ENCODE measurements around the gene CENPA. TPM values are rescaled to one million over a fixed set of nuclear protein-coding genes. Genes with fewer than 3 reads are reported as not detected.
A peak's percentile ranks its signal among the peaks of the same experiment; 100 is the strongest.

Gene CENPA
- total RNA-seq, 1 experiment from 2014 or later, result 55.0 TPM

DNA sequence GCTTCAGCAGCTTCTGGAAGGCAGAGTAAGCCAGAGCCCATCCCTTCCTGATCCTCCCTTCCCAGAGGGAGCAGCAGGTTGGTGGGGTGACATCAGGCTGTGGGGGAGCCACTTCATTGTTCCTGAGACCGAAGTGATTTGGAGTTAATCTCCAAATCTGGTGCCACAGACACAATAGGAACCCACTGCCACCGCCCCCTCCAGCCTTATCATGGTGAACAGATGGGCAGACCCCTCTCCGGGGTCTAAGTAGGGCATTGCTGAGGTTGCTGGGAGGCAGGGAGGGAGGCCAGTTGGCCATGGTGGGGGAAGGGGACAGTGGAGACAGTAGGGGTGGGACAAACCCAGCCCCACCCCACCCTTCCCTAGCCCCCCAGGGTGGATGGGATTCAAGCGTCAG, 47.4 kb upstream of the CENPA start:
- ATAC-seq (no peak), DNase-seq (ENCODE audit: low read depth, low spot score) (no peak)
- ChIA-PET CTCF (interaction anchor here (0.7 kb wide), 1 partner anchor 177 kb away, joined by 3 read pairs; no protein-coding TSS in a partner anchor), POLR2A (no interaction called here)
- intact Hi-C loops (cut with micrococcal nuclease; ENCODE audit: unreplicated experiment) (no loop called here), in situ Hi-C loops (cut with HindIII; ENCODE audit: low pct_unique_long_range_greater_than_20kb, low sequenced_read_pairs) (no loop called here)
- Histone ChIP-seq H3K27me3 (ENCODE audit: control insufficient read depth, insufficient read depth, low read length) (no peaks in the 10 kb centered on the region), H3K9me3 (ENCODE audit: control insufficient read depth, insufficient read depth, low read depth, low read length) (no peaks in the 10 kb centered on the region), H3K36me3 (ENCODE audit: control insufficient read depth, insufficient read depth, low read length) (no peaks in the 10 kb centered on the region), H3K4me3 (ENCODE audit: low read depth in 2 of 2, low read length in 2 of 2) (no peak overlapping the region), H3K4me1 (ENCODE audit: control insufficient read depth, insufficient read depth, low read length) (peaks cover 13% of the 10 kb centered on the region; the same call in 1 of the 2 replicates), H3K27ac (ENCODE audit: low read length) (peak overlapping the region; percentile 70; the same call in 1 of the 2 replicates)
- TF ChIP-seq, protein P1, sequence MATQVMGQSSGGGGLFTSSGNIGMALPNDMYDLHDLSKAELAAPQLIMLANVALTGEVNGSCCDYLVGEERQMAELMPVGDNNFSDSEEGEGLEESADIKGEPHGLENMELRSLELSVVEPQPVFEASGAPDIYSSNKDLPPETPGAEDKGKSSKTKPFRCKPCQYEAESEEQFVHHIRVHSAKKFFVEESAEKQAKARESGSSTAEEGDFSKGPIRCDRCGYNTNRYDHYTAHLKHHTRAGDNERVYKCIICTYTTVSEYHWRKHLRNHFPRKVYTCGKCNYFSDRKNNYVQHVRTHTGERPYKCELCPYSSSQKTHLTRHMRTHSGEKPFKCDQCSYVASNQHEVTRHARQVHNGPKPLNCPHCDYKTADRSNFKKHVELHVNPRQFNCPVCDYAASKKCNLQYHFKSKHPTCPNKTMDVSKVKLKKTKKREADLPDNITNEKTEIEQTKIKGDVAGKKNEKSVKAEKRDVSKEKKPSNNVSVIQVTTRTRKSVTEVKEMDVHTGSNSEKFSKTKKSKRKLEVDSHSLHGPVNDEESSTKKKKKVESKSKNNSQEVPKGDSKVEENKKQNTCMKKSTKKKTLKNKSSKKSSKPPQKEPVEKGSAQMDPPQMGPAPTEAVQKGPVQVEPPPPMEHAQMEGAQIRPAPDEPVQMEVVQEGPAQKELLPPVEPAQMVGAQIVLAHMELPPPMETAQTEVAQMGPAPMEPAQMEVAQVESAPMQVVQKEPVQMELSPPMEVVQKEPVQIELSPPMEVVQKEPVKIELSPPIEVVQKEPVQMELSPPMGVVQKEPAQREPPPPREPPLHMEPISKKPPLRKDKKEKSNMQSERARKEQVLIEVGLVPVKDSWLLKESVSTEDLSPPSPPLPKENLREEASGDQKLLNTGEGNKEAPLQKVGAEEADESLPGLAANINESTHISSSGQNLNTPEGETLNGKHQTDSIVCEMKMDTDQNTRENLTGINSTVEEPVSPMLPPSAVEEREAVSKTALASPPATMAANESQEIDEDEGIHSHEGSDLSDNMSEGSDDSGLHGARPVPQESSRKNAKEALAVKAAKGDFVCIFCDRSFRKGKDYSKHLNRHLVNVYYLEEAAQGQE (IDR thresholded peaks at IDR 0.05; ENCODE audit: insufficient read depth in 1 of 2, low read depth in 2 of 2, low read length in 1 of 2), result no peak
- TF ChIP-seq SIN3A (IDR thresholded peaks at IDR 0.05; ENCODE audit: borderline replicate concordance, insufficient read depth, low read depth, low read length) (no peak), TCF7L2 (IDR thresholded peaks at IDR 0.05; ENCODE audit: low read depth, low read length) (no peak), POLR2AphosphoS5 (IDR thresholded peaks at IDR 0.05; ENCODE audit: low read depth, low read length) (no peak)
- TF ChIP-seq, protein P2, sequence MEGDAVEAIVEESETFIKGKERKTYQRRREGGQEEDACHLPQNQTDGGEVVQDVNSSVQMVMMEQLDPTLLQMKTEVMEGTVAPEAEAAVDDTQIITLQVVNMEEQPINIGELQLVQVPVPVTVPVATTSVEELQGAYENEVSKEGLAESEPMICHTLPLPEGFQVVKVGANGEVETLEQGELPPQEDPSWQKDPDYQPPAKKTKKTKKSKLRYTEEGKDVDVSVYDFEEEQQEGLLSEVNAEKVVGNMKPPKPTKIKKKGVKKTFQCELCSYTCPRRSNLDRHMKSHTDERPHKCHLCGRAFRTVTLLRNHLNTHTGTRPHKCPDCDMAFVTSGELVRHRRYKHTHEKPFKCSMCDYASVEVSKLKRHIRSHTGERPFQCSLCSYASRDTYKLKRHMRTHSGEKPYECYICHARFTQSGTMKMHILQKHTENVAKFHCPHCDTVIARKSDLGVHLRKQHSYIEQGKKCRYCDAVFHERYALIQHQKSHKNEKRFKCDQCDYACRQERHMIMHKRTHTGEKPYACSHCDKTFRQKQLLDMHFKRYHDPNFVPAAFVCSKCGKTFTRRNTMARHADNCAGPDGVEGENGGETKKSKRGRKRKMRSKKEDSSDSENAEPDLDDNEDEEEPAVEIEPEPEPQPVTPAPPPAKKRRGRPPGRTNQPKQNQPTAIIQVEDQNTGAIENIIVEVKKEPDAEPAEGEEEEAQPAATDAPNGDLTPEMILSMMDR (IDR thresholded peaks at IDR 0.05), result no peak
- BruUV-seq (replicated peaks), result no TSS peak

DNA sequence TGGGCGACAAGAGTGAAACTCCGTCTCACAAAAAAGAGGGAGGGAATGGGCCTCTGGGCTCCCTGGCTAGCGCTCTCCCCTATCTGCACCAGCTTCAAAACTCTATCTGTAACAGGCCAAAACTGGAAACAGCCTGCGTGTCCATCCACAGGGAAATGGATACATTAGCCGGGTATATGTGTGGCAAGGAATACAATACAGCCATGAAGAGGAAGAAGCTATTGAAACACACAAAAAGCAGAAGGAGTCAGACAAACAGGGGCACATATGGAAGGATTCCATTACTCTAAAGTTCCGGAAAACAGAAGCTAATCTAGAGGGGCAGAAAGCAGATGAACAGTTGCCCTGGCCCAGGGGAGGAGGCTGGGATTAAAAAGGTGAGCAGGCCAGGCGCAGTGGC, 46.3 kb upstream of the CENPA start:
- no peak for DNase-seq (ENCODE audit: low read depth, low spot score)
- Histone ChIP-seq H3K4me1 (ENCODE audit: control insufficient read depth, insufficient read depth, low read length) (peaks cover 16% of the 10 kb centered on the region), H3K27ac (ENCODE audit: low read length) (no peak overlapping the region), H3K9me3 (ENCODE audit: control insufficient read depth, insufficient read depth, low read depth, low read length) (no peaks in the 10 kb centered on the region), H3K36me3 (ENCODE audit: control insufficient read depth, insufficient read depth, low read length) (no peaks in the 10 kb centered on the region), H3K4me3 (ENCODE audit: low read depth in 2 of 2, low read length in 2 of 2) (no peak overlapping the region), H3K27me3 (ENCODE audit: control insufficient read depth, insufficient read depth, low read length) (no peaks in the 10 kb centered on the region)
- in situ Hi-C loops (cut with HindIII; ENCODE audit: low pct_unique_long_range_greater_than_20kb, low sequenced_read_pairs), result no loop called here
- no TSS peak for BruUV-seq (replicated peaks)
- no peak for ATAC-seq
- intact Hi-C loops (cut with micrococcal nuclease; ENCODE audit: unreplicated experiment), result no loop called here
- TF ChIP-seq POLR2AphosphoS5 (IDR thresholded peaks at IDR 0.05; ENCODE audit: low read depth, low read length) (no peak), TCF7L2 (IDR thresholded peaks at IDR 0.05; ENCODE audit: low read depth, low read length) (no peak), SIN3A (IDR thresholded peaks at IDR 0.05; ENCODE audit: borderline replicate concordance, insufficient read depth, low read depth, low read length) (no peak)
- TF ChIP-seq, protein P1 (IDR thresholded peaks at IDR 0.05; ENCODE audit: insufficient read depth in 1 of 2, low read depth in 2 of 2, low read length in 1 of 2), result no peak
- CTCF ChIA-PET, result no interaction called here
- POLR2A ChIA-PET, result interaction anchor here (0.6 kb wide), 1 partner anchor 875 kb away, joined by 8 read pairs; no protein-coding TSS in a partner anchor
